Adrenal gland (tissue), 12 donors: ENCODE measurements around the gene TXLNB. TPM values are rescaled to one million over a fixed set of nuclear protein-coding genes. Genes with fewer than 3 reads are reported as not detected.

Experiments used
- DNase-seq, 7 donors: peaks; one replicate each; pipeline ENCODE4 v3.0.0-alpha.2; 2019 to 2020
- H3K27ac ChIP-seq, 5 donors: fragments of 200-600 bp; sonication (generic) in 4 of 5; 1 replicate in 3 of 5; 2 replicates in 2 of 5; pipeline versions ENCODE4 v1.5.1 to v1.8.0; 2016 to 2020; ENCODE audit warnings: mild to moderate bottlenecking in 1 of 5
- H3K27me3 ChIP-seq: fragments of 200-600 bp; 2 replicates; pipeline ENCODE4 v1.8.0; 2021
- H3K36me3 ChIP-seq, 2 donors: fragments of 200-600 bp; replicated peaks in 1 of 2; 1 replicate in 1 of 2; 2 replicates in 1 of 2; pipeline versions ENCODE4 v1.5.1 to v1.8.0; 2018 to 2022
- H3K4me1 ChIP-seq, 2 donors: fragments of 200-600 bp; replicated peaks in 1 of 2; 1 replicate in 1 of 2; 2 replicates in 1 of 2; pipeline versions ENCODE4 v1.5.1 to v1.8.0; 2018 to 2021
- H3K4me3 ChIP-seq, 4 donors: fragments of 200-600 bp; sonication (generic) in 3 of 4; one replicate each; pipeline ENCODE4 v1.5.1; 2016 to 2018
- H3K9me3 ChIP-seq, 3 donors: fragments of 200-600 bp; sonication (generic) in 1 of 3; replicated peaks in 1 of 3; 1 replicate in 2 of 3; 2 replicates in 1 of 3; pipeline versions ENCODE4 v1.5.1 to v1.8.0; 2016 to 2021
- POLR2A ChIP-seq, 2 donors: fragments of 450-650 bp; IDR thresholded peaks; one replicate each; pipeline ENCODE4 v1.6.1; 2017; ENCODE audit warnings: antibody characterized with exemption in 2 of 2, mild to moderate bottlenecking in 2 of 2, moderate library complexity in 1 of 2
- WGBS, 4 donors: extraction: QIAGEN DNeasy Blood & Tissue Kit in 2 of 4; methylation state at CpG; one replicate each; pipeline versions ENCODE4 v1.1.5 to v1.1.7; 2013 to 2017; 5-methylcytosine and 5-hydroxymethylcytosine counted together
- intact Hi-C, 2 donors: fragments of 100-400 bp; cut with DNase I; formaldehyde crosslinking; loops; one replicate each; pipeline versions ENCODE4 v1.14.1 to v1.15.0; 2022 to 2023
- polyA plus RNA-seq, 3 donors: library from polyadenylated mRNA; stranded (reverse); fragments of 200-250 nt in 2 of 3; fragments of 350-450 nt in 1 of 3; fragmentation: Illumina TruSeq in 1 of 3; extraction: RNeasy Lipid Tissue Mini Kit (QIAGEN cat#74804) in 1 of 3; gene quantifications; one replicate each; pipeline ENCODE4 v1.2.3, GENCODE V29; 2013 to 2014
- total RNA-seq, 9 donors: library from RNA; depleted of rRNA in 4 of 9; stranded (reverse); fragments of >200 nt in 4 of 9; fragments of 120-200 nt in 1 of 9; fragmentation: NEBNext Ultra II Directional in 1 of 9; extraction: Animal tissue kit (Norgen Biotek cat#: 25700) in 1 of 9; gene quantifications; one replicate each; pipeline versions ENCODE4 v1.1.0 to v1.2.4, GENCODE V29; 2013 to 2023
- TF ChIP-seq, protein P1 (sequence below), 6 experiments: fragments of 450-650 bp in 4 of 6; fragments of 200-600 bp in 2 of 6; sonication (generic) in 1 of 6; IDR thresholded peaks; 1 replicate in 5 of 6; 2 replicates in 1 of 6; pipeline versions ENCODE4 v1.5.1 to v1.8.0; 2016 to 2021; ENCODE audit warnings: antibody characterized with exemption in 6 of 6, mild to moderate bottlenecking in 2 of 6, moderate library complexity in 1 of 6
- donor health status: healthy with polysubstance abuse.
- donor health status: Bipolar disorder and iron deficiency.
- donor health status: DM: yes; HTN: yes; CAD: no.
- donor health status: DM: no; HTN: no; CAD: no.
- donor health status: DM: no; HTN: no; CAD: no.
- donor health status: DM: yes; HTN: yes; CAD: no.

TXLNB gene
- total and polyA plus RNA-seq, 12 donors = 0.25 to 9.5 (median 2.2) TPM

GRCh38 chr6:139330826-139331500, 39.2 kb upstream of the TXLNB start:
- intact Hi-C loops = no loop called here
- TF ChIP-seq, protein P1, sequence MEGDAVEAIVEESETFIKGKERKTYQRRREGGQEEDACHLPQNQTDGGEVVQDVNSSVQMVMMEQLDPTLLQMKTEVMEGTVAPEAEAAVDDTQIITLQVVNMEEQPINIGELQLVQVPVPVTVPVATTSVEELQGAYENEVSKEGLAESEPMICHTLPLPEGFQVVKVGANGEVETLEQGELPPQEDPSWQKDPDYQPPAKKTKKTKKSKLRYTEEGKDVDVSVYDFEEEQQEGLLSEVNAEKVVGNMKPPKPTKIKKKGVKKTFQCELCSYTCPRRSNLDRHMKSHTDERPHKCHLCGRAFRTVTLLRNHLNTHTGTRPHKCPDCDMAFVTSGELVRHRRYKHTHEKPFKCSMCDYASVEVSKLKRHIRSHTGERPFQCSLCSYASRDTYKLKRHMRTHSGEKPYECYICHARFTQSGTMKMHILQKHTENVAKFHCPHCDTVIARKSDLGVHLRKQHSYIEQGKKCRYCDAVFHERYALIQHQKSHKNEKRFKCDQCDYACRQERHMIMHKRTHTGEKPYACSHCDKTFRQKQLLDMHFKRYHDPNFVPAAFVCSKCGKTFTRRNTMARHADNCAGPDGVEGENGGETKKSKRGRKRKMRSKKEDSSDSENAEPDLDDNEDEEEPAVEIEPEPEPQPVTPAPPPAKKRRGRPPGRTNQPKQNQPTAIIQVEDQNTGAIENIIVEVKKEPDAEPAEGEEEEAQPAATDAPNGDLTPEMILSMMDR (IDR thresholded peaks at IDR 0.05) = no peak
- no peak for TF ChIP-seq POLR2A (IDR thresholded peaks at IDR 0.05)

DNA sequence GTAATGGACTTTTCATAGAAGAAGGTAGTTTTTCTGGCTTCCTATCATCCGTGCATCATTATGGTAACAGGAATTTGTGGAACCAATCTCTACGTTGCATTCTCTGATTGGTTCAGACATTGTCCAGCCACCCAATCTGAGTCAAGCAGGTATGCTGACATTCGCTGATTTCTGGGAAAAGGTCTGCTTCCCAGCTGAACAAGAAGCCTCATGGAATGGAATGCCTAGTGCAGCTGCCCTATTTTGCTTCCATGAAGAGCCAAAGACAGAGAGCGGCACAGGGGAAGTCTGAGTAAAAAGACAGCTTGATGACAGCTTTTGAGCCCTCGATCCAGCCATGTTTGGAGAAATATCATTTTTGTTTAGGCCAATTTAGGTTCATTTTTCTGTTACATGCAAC, 38.5 kb upstream of the TXLNB start:
- H3K36me3 ChIP-seq = no peaks in the 10 kb centered on the region
- DNase-seq = no peak
- peaks cover 0 to 4% of the 10 kb centered on the region in 2 donors for H3K4me1 ChIP-seq
- intact Hi-C loops = no loop called here
- no peak overlapping the region for H3K4me3 ChIP-seq
- WGBS, 4 donors = 84 to 89% (median 87%) methylated on average over 5 of the region's 5 CpGs
- no peaks in the 10 kb centered on the region for H3K9me3 ChIP-seq
- H3K27me3 ChIP-seq = no peaks in the 10 kb centered on the region
- TF ChIP-seq POLR2A (IDR thresholded peaks at IDR 0.05) = no peak
- TF ChIP-seq, protein P1 (IDR thresholded peaks at IDR 0.05) = no peak
- no peak overlapping the region for H3K27ac ChIP-seq

More at GRCh38 chr6:139330826-139331500, 39.2 kb upstream of the TXLNB start:
- no peak overlapping the region for H3K4me3 ChIP-seq
- no peaks in the 10 kb centered on the region for H3K4me1 ChIP-seq
- no peak overlapping the region for H3K27ac ChIP-seq
- no peaks in the 10 kb centered on the region for H3K36me3 ChIP-seq
- no peaks in the 10 kb centered on the region for H3K27me3 ChIP-seq
- no peak for DNase-seq
- H3K9me3 ChIP-seq = no peaks in the 10 kb centered on the region
- WGBS, 4 donors = 63 to 70% (median 68%) methylated on average over 3 of the region's 3 CpGs

DNA sequence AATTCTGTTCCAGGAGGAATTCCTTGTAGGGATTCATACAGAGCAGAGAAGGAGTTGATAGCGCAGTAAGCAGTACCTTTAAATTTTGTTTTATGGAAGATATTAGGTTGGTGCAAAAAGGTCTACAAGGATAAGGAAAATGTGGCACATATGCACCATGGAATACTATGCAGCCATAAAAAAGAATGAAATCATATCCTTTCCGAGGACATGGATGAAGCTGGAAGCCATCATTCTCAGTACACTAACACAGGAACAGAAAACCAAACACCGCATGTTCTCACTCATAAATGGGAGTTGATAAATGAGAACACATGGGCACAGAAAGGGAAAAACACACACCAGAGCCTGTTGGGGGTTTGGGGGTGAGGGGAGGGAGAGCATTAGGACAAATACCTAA, 37.4 kb upstream of the TXLNB start:
- WGBS, 4 donors = 88 to 95% (median 92%) methylated on average over 3 of the region's 3 CpGs
- H3K36me3 ChIP-seq = no peaks in the 10 kb centered on the region
- no peaks in the 10 kb centered on the region for H3K9me3 ChIP-seq
- H3K27me3 ChIP-seq = no peaks in the 10 kb centered on the region
- peaks cover 0 to 6% of the 10 kb centered on the region in 2 donors for H3K4me1 ChIP-seq
- H3K4me3 ChIP-seq = no peak overlapping the region
- intact Hi-C loops = no loop called here
- TF ChIP-seq, protein P1 (IDR thresholded peaks at IDR 0.05) = no peak
- no peak for TF ChIP-seq POLR2A (IDR thresholded peaks at IDR 0.05)
- DNase-seq = no peak
- H3K27ac ChIP-seq = no peak overlapping the region

GRCh38 chr6:139327038-139327437, 35.2 kb upstream of the TXLNB start:
- no peaks in the 10 kb centered on the region for H3K9me3 ChIP-seq
- intact Hi-C loops = no loop called here
- 80 to 90% (median 84%) methylated on average over 5 of the region's 5 CpGs for WGBS, 4 donors
- DNase-seq = no peak
- TF ChIP-seq POLR2A (IDR thresholded peaks at IDR 0.05) = no peak
- TF ChIP-seq, protein P1 (IDR thresholded peaks at IDR 0.05) = no peak
- H3K27me3 ChIP-seq = no peaks in the 10 kb centered on the region
- H3K4me1 ChIP-seq = peaks cover 0 to 6% of the 10 kb centered on the region in 2 donors
- H3K36me3 ChIP-seq = no peaks in the 10 kb centered on the region
- H3K27ac ChIP-seq = no peak overlapping the region
- H3K4me3 ChIP-seq = no peak overlapping the region
